T-helper 2 cell treated with Interferon-gamma antibody and Interleukin-4, amounts not matched to agents 5 μg/mL and 100 μg/mL, for 36 hours (primary cell): Measurements from ENCODE around the gene LHPP.

Source experiments
- DNase-seq: peaks from one replicate; pipeline ENCODE4 v3.0.0; 2021; ENCODE audit warnings: low spot score
- H3K27ac Mint-ChIP-seq: one replicate; pipeline ENCODE4 v1.8.0; 2021; ENCODE audit warnings: mild to moderate bottlenecking, mixed read lengths
- H3K27me3 Mint-ChIP-seq: one replicate; pipeline ENCODE4 v1.8.0; 2021; ENCODE audit warnings: low read depth, mixed read lengths
- H3K36me3 Mint-ChIP-seq: one replicate; pipeline ENCODE4 v1.8.0; 2021; ENCODE audit warnings: low read depth, mixed read lengths
- H3K4me1 Mint-ChIP-seq: one replicate; pipeline ENCODE4 v1.8.0; 2021; ENCODE audit warnings: low read depth, mixed read lengths
- H3K4me3 Mint-ChIP-seq: one replicate; pipeline ENCODE4 v1.8.0; 2022; ENCODE audit warnings: mild to moderate bottlenecking, moderate library complexity, mixed read lengths
- H3K9me3 Mint-ChIP-seq: one replicate; pipeline ENCODE4 v1.8.0; 2021; ENCODE audit warnings: mixed read lengths

The LHPP gene

DNA sequence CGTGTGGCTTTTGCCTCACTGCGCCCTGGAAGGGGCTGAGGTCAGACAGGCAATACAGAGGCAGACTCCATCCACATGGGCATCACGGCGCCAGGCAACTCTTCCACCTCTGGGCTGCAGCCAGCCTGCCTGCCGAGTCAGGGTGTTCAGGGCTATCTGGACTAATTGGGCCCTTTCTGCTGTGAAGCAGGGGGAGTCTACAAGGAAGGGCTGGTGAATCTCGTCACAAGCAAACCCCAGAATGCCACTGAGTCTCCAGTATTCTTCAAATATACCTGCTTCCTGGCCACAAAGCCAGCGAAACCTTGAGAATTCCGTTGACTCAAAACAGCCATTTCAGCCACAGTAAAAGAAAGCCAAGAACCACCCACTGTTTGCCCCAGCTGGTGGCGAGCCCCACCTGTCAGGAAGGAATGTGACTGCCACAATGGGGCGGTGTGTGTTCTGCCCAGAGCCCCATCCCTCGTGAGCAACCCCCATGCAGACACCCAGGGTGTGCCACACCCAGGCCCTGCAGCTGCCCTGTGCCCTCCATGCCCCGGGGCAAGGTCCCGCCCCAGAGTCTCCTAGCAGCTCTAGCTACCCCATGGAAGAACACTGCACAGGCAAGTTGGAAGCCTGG is 165.2 kb downstream of the LHPP start:
- Mint-ChIP-seq H3K27ac (peak overlapping the region; percentile 63), H3K36me3 (peaks cover 3% of the 10 kb centered on the region)

DNA sequence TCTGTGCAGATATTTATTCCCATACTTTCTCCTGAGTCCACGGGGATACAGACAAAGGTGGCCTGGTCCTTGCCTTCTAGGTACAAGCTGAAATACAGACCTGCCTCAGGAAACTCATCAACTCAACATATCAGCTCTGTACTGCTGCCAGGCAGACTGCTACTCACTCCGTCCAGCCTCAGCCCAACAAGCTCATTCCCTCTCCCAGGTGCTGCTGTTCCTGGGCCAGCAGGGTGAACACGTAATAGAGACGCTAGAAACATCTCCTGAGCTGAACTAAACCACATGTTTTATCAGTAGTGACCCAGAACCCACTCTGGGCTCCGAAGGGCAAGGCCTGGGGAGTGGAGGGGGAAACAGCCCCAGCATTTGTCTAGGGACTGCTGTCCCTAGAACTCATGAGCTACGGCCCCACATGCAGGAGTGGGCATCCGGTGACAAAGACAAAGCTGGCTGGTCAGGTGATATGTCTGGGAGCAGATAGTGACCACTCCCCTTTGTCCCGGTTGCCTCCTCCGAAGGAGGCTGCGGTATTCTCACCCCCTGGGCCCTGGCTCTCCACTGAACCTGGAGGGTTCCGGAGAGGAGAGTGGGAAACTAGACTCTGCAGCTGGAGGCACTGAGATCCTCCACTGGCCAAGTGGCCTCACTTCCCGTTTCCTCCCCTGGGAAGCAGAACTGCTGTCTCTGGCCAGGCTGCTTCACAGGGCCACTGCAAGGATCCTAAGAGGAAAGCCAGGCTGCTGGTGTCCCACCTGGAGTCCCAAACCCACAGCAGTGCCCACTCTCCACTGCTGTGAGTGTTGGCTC is 166.4 kb downstream of the LHPP start:
- no peak for DNase-seq
- Mint-ChIP-seq H3K36me3 (peaks cover 3% of the 10 kb centered on the region), H3K27me3 (no peaks in the 10 kb centered on the region), H3K9me3 (no peaks in the 10 kb centered on the region), H3K4me1 (peaks cover 19% of the 10 kb centered on the region), H3K4me3 (no peak overlapping the region), H3K27ac (peak overlapping the region; percentile 6)

More for the DNA sequence above, 165.2 kb downstream of the LHPP start:
- DNase-seq, result peak; percentile 65
- Mint-ChIP-seq H3K9me3 (no peaks in the 10 kb centered on the region), H3K27me3 (no peaks in the 10 kb centered on the region), H3K4me1 (peaks cover 19% of the 10 kb centered on the region), H3K4me3 (peak overlapping the region; percentile 48)

DNA sequence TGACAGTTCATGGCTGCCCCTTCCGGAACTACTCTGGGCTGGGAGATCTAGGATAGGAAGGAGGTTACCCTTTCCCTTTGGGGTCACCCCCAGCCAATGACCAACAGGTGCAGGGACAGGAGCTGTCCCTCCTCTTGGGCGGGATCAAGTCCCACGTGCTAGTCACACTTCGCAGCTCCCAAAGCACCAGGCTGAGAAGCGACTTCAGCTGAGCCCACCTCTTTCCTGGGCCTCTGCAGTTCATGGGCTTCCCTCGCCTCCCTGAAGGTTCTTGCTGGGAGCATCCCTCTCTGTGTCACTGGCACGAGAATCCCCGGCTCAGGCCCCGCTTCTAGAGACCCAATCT is 167.0 kb downstream of the LHPP start:
- Mint-ChIP-seq H3K9me3 (no peaks in the 10 kb centered on the region), H3K4me1 (peaks cover 19% of the 10 kb centered on the region), H3K27ac (no peak overlapping the region), H3K4me3 (no peak overlapping the region), H3K36me3 (peaks cover 7% of the 10 kb centered on the region), H3K27me3 (peaks cover 2% of the 10 kb centered on the region)
- no peak for DNase-seq

DNA sequence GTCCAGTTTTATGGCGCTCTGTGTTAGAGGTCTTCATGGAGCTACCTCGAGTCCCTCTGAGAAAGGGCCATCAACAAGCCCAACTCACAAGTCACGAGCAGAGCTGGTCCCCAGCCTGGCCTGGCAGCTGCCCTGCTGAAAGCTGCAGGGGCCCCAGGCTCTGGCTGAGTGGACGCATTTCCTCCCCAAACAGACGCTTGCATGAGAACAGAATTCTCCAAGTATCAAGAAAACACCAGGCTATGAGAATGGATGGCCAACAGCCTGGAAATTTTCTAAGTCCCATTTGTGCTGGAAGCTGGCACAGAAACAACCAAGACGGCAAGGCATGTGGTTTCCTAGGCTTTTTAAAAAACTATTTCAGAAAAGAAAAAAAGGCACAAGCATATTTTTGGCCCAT is 167.8 kb downstream of the LHPP start:
- Mint-ChIP-seq H3K27ac (no peak overlapping the region), H3K4me1 (peaks cover 19% of the 10 kb centered on the region), H3K36me3 (peaks cover 12% of the 10 kb centered on the region), H3K27me3 (peaks cover 2% of the 10 kb centered on the region), H3K4me3 (no peak overlapping the region), H3K9me3 (peaks cover 6% of the 10 kb centered on the region)
- no peak for DNase-seq

DNA sequence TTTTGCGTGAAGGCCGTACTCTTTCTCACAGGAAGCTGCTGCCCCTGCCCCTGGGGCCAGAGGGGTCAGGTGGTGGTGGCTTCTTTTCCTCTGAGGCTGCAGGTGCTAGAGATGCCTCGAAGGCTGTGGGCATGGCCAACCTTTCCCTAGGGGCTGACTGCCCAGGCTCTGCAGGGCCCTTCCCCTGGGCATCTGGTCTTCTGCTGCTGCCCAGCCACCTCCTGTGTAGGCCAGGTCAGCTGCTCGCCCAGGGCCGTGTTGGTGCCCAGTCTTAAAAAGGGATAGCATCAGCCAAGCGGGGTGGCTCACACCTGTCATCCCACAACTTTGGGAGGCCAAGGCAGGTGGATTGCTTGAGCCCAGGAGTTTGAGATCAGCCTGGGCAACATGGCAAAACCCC is 168.2 kb downstream of the LHPP start:
- H3K27ac Mint-ChIP-seq, result no peak overlapping the region
- H3K36me3 Mint-ChIP-seq, result peaks cover 16% of the 10 kb centered on the region
- peaks cover 18% of the 10 kb centered on the region for H3K4me1 Mint-ChIP-seq

DNA sequence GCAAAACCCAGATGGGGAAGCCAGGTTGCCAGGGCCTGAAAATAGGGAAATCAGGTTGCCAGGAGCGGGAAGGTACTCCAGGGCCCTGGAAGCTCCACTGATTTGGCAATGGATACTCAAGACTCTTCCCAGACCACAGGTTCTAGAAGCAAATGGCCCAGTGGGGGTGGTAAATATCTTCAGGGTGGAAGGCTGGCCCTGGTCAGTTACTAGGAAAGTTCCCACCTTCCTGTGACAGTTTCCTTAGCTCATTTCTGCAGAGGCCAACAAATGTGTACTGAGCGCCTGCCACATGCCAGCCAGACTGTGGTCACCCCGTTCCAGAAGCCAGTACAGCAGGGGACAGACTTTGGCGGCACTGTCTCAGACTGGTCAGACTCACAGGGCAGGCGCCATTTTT is 168.9 kb downstream of the LHPP start:
- H3K36me3 Mint-ChIP-seq, result peaks cover 13% of the 10 kb centered on the region
- peaks cover 11% of the 10 kb centered on the region for H3K9me3 Mint-ChIP-seq
- no peak overlapping the region for H3K27ac Mint-ChIP-seq
- DNase-seq, result no peak
- H3K4me3 Mint-ChIP-seq, result no peak overlapping the region
- H3K4me1 Mint-ChIP-seq, result peaks cover 18% of the 10 kb centered on the region
- peaks cover 2% of the 10 kb centered on the region for H3K27me3 Mint-ChIP-seq

More for the DNA sequence above, 168.2 kb downstream of the LHPP start:
- DNase-seq, result no peak
- peaks cover 2% of the 10 kb centered on the region for H3K27me3 Mint-ChIP-seq
- peaks cover 11% of the 10 kb centered on the region for H3K9me3 Mint-ChIP-seq
- no peak overlapping the region for H3K4me3 Mint-ChIP-seq

DNA sequence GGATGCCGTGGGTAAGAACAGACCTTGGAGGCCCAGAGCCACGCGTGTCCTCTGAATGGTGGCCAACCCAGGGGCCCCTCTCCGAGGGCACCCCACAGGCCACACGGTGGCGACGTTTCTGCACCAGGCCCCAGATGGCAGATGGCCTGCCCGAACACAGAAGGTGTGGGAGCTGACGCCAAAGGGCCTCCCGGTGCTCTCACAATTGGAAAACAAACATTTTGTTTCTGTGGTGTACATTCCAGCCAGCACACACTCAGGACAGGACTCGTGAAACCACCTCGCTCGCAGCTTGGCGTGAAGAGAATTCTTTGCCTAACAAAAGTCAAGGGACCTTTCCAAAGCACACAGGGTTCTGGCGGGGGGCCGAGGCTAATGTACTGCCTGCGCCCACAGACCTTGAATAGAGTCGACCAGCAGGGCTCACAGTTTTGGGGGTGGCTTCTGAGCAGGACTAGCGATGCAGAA is 170.5 kb downstream of the LHPP start:
- Mint-ChIP-seq H3K4me1 (peaks cover 18% of the 10 kb centered on the region), H3K36me3 (peaks cover 15% of the 10 kb centered on the region), H3K4me3 (no peak overlapping the region), H3K9me3 (peaks cover 11% of the 10 kb centered on the region), H3K27me3 (peaks cover 2% of the 10 kb centered on the region), H3K27ac (no peak overlapping the region)
- DNase-seq, result no peak

DNA sequence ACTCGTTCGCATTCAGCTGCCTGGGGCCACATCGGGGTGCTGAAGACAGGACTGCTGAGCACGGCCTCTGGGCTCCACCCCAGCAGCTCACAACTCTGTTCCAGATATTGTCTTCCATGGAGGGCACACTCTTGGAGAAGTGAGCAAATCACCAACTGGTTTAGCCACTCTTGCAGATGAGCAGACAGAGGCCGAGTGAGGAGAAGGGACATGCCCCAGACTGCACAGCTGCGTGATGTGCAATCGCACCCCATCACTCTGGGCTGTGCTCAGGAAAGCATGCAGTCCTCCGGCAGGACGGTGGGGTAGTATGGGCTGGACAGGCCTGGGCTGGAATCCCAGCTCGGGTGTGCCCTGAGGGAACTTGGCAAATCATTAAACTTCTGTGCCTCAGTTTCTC is 170.9 kb downstream of the LHPP start:
- peaks cover 11% of the 10 kb centered on the region for H3K9me3 Mint-ChIP-seq
- no peak overlapping the region for H3K27ac Mint-ChIP-seq
- peaks cover 16% of the 10 kb centered on the region for H3K4me1 Mint-ChIP-seq
- peaks cover 3% of the 10 kb centered on the region for H3K27me3 Mint-ChIP-seq
- peaks cover 15% of the 10 kb centered on the region for H3K36me3 Mint-ChIP-seq
- DNase-seq, result no peak
- H3K4me3 Mint-ChIP-seq, result no peak overlapping the region

DNA sequence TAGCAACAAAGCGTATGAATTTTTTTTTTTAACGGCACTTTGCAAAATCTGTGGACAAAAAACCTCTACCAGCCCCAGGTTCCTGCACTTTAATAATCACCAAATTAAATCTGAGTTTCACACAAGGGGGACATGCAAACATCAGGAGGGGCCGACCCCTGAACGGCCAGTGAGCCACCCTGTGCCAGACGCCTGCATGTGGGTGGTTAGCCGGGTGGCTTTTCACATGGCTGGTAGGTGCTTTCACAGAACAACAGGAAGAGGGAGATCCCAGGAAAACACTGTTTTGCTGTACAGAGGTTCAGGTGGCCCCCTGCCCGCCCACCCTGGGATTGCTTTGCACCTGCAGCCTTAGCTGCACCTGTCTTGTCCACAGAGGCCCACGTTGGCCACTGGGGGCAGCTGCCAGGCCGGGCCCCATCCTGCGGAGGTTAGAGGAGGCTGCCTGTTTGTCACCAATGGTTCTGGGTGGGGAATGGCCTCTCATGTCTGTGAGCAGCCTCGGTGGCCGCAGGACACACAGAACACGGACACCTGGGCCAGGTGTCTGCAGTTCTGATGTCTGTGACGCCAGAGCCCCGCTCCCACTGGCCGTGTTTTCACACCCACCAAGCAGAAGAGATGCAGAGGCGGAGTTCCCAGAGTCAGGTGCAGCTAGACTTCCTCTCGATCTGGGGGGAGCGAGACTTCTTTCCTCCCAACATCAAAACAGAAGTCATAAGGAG is 174.8 kb downstream of the LHPP start:
- DNase-seq, result no peak
- peak overlapping the region; percentile 29 for H3K4me3 Mint-ChIP-seq
- peaks cover 28% of the 10 kb centered on the region for H3K4me1 Mint-ChIP-seq
- no peak overlapping the region for H3K27ac Mint-ChIP-seq
- peaks cover 16% of the 10 kb centered on the region for H3K36me3 Mint-ChIP-seq
- peaks cover 4% of the 10 kb centered on the region for H3K27me3 Mint-ChIP-seq
- H3K9me3 Mint-ChIP-seq, result peaks cover 11% of the 10 kb centered on the region

DNA sequence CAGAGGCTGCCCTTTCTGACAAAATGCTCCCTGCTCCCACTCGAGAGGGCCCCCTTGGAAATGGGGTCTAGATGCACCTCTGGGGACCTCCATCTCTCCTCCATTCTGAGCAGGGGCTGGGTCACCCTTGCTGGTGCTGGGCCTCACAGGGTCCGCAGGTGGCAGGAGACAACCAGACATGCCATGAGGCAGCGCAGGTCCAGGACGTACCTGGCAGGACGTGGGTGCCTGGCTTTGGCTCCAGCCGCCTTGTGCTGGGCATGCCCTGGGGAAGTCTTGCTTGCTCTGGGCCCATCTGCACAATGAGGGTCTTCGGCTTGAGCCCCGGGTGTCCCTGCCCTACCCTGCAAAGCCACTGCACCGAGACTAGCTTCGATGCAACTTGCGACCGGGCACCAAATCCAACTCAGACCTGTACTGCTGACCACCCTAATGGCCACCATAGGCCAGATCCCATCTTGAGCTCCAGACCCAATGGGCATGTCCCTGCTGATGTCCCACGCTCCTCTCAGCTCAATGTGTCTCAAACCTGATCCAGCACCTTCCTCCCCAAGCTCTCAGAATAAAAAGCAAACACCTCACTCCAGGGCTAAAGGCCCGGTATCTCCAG is 175.6 kb downstream of the LHPP start:
- H3K27ac Mint-ChIP-seq, result no peak overlapping the region
- peaks cover 16% of the 10 kb centered on the region for H3K36me3 Mint-ChIP-seq

DNA sequence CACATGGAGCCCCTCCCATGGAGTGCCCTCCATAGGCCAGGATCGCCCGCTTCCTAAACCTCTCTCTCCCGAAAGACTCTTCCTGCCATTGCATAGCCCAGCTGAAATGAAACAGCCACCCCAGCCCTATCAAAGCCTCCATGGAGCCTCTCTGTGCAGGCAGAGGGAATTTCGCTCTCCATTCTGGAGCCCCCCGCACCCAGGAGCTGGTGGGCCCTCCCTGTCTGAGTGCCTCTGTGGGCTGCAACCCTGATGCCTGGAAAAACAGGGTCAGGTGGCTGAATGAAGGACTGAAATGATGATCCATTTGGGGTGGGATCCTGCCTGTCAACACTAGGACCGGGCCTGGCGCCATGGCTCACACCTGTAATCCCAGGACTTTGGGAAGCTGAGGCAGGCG is 176.1 kb downstream of the LHPP start:
- peaks cover 11% of the 10 kb centered on the region for H3K9me3 Mint-ChIP-seq
- no peak overlapping the region for H3K27ac Mint-ChIP-seq
- DNase-seq, result no peak
- H3K4me1 Mint-ChIP-seq, result peaks cover 33% of the 10 kb centered on the region
- H3K4me3 Mint-ChIP-seq, result no peak overlapping the region
- peaks cover 20% of the 10 kb centered on the region for H3K36me3 Mint-ChIP-seq
- H3K27me3 Mint-ChIP-seq, result peaks cover 4% of the 10 kb centered on the region

More for the DNA sequence above, 175.6 kb downstream of the LHPP start:
- Mint-ChIP-seq H3K4me3 (no peak overlapping the region), H3K9me3 (peaks cover 11% of the 10 kb centered on the region), H3K4me1 (peaks cover 33% of the 10 kb centered on the region), H3K27me3 (peaks cover 4% of the 10 kb centered on the region)
- DNase-seq, result no peak

DNA sequence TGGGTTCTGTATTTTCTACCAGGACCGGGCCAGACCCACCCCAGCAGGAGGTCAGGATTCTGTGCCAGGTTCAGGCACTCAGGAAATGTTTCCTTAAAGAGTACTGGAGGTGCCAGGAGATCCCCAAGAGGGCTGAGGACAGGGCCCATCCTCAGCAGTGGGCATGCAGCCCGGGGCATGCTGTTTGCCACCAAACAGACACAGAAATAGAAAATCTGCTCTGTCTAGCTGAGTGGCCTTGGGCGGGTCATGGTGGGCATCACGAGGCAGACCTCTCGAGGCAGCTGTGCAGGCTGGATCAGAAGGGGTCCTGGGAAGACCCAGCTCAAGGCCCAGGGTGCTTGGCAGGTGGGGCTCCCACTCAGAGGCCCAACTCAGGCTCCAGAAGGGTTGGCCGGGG is 177.6 kb downstream of the LHPP start:
- peaks cover 2% of the 10 kb centered on the region for H3K27me3 Mint-ChIP-seq
- no peak for DNase-seq
- peaks cover 13% of the 10 kb centered on the region for H3K36me3 Mint-ChIP-seq
- no peak overlapping the region for H3K27ac Mint-ChIP-seq
- peaks cover 7% of the 10 kb centered on the region for H3K9me3 Mint-ChIP-seq
- no peak overlapping the region for H3K4me3 Mint-ChIP-seq
- peaks cover 33% of the 10 kb centered on the region for H3K4me1 Mint-ChIP-seq

DNA sequence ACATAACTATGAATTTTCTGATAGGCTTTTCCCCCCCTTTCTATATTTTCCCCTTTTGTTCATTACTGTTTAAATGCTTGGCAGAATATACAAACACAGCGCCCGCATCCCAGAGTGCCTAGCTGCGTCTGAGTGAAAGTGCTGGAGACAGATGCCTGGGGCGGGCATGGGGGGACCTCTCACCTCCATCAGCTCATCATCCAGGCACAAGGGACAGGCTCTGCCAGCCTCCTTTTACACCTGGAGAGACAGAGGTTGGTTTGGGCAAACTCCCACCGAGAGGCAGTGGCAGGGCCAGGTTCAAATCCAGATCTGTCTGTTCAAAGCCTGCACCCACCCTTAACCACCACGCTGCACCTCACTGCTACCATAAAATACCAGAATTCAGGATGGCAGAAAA is 178.0 kb downstream of the LHPP start:
- H3K27ac Mint-ChIP-seq, result no peak overlapping the region
- peaks cover 2% of the 10 kb centered on the region for H3K9me3 Mint-ChIP-seq
- peaks cover 9% of the 10 kb centered on the region for H3K36me3 Mint-ChIP-seq
- no peak overlapping the region for H3K4me3 Mint-ChIP-seq
- H3K27me3 Mint-ChIP-seq, result peaks cover 2% of the 10 kb centered on the region
- H3K4me1 Mint-ChIP-seq, result peaks cover 33% of the 10 kb centered on the region
- DNase-seq, result no peak

DNA sequence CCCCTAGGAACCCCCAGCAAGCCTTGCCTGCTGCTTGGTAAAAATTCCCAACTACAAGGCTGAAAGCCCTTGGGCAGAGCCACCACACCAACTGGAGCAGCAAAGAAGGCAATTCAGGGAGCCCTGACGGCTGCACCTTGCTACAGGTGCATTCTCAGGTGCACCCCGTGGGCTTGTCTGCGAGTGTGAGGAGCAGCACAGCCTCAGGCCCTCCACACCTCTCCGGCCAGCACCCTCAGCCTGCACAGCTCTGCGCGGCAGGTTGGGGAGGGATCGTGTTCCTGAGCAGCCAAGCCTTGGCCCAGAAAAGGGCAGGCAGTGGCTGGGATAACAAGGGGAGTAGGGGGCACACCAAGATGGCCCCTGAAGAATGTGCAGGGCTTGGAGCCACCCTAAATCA is 178.4 kb downstream of the LHPP start:
- peaks cover 2% of the 10 kb centered on the region for H3K27me3 Mint-ChIP-seq
- no peak for DNase-seq
- H3K36me3 Mint-ChIP-seq, result peaks cover 7% of the 10 kb centered on the region
- peaks cover 33% of the 10 kb centered on the region for H3K4me1 Mint-ChIP-seq
- no peak overlapping the region for H3K4me3 Mint-ChIP-seq
- no peaks in the 10 kb centered on the region for H3K9me3 Mint-ChIP-seq
- no peak overlapping the region for H3K27ac Mint-ChIP-seq
